Measurements from ENCODE around the gene PRDM13. TPM values are rescaled to one million over a fixed set of nuclear protein-coding genes. Genes with fewer than 3 reads are reported as not detected.

Gene PRDM13
- total RNA-seq, 1 donor from 2014 or later: not detected

- H3K27me3 Mint-ChIP-seq (ENCODE audit: insufficient read depth, low read depth): peaks cover 5% of the 10 kb centered on the region
Measured at GRCh38 chr6:99575544-99576227, 30.9 kb upstream of the PRDM13 start.

GRCh38 chr6:99579781-99580180, 26.9 kb upstream of the PRDM13 start:
- H3K27me3 ChIP-seq: peaks cover 100% of the 10 kb centered on the region

More at GRCh38 chr6:99575544-99576227, 30.9 kb upstream of the PRDM13 start:
- TF ChIP-seq EZH2phosphoT487 (IDR thresholded peaks at IDR 0.05): no peak
- no peak for TF ChIP-seq EZH2 (IDR thresholded peaks at IDR 0.05)
- TF ChIP-seq CTCF (IDR thresholded peaks at IDR 0.05): no peak
- Histone ChIP-seq H3F3A (ENCODE audit: low read depth) (no peaks in the 10 kb centered on the region), H3K27ac (no peak overlapping the region), H3K4me1 (no peaks in the 10 kb centered on the region), H4K20me1 (ENCODE audit: low read depth) (no peaks in the 10 kb centered on the region), H3K36me3 (no peaks in the 10 kb centered on the region), H3K79me2 (ENCODE audit: low read depth) (no peaks in the 10 kb centered on the region), H3K9me3 (ENCODE audit: low read depth) (no peaks in the 10 kb centered on the region), H3K4me3 (no peak overlapping the region), H3K9ac (no peak overlapping the region), H3K27me3 (peaks cover 83% of the 10 kb centered on the region), H2AFZ (replicated peaks) (no peak overlapping the region), H3K4me2 (no peak overlapping the region)
- no peaks in the 10 kb centered on the region for H3K36me3 Mint-ChIP-seq
- H3K4me3 Mint-ChIP-seq: no peak overlapping the region
- H3K4me1 Mint-ChIP-seq: no peaks in the 10 kb centered on the region
- no peak overlapping the region for H3K27ac Mint-ChIP-seq
- no peaks in the 10 kb centered on the region for H3K9me3 Mint-ChIP-seq
- no peak for DNase-seq (ENCODE audit: low spot score)

GRCh38 chr6:99587792-99588191, 18.8 kb upstream of the PRDM13 start:
- Histone ChIP-seq H3K27ac (no peak overlapping the region), H3K36me3 (no peaks in the 10 kb centered on the region), H3K9ac (no peak overlapping the region), H3K4me3 (no peak overlapping the region), H3K27me3 (peaks cover 94% of the 10 kb centered on the region), H3K79me2 (ENCODE audit: low read depth) (no peaks in the 10 kb centered on the region), H3K4me2 (no peak overlapping the region), H4K20me1 (ENCODE audit: low read depth) (peaks cover 45% of the 10 kb centered on the region), H2AFZ (replicated peaks) (no peak overlapping the region), H3K9me3 (ENCODE audit: low read depth) (no peaks in the 10 kb centered on the region), H3F3A (ENCODE audit: low read depth) (peaks cover 13% of the 10 kb centered on the region), H3K4me1 (peaks cover 3% of the 10 kb centered on the region)
- no peak overlapping the region for H3K27ac Mint-ChIP-seq
- H3K27me3 Mint-ChIP-seq (ENCODE audit: insufficient read depth, low read depth): peaks cover 73% of the 10 kb centered on the region
- no peaks in the 10 kb centered on the region for H3K9me3 Mint-ChIP-seq
- no peak for DNase-seq (ENCODE audit: low spot score)
- H3K36me3 Mint-ChIP-seq: no peaks in the 10 kb centered on the region
- H3K4me3 Mint-ChIP-seq: no peak overlapping the region
- no peak for TF ChIP-seq EZH2 (IDR thresholded peaks at IDR 0.05)
- TF ChIP-seq EZH2phosphoT487 (IDR thresholded peaks at IDR 0.05): no peak
- no peak for TF ChIP-seq CTCF (IDR thresholded peaks at IDR 0.05)
- H3K4me1 Mint-ChIP-seq: peaks cover 16% of the 10 kb centered on the region

More at GRCh38 chr6:99579781-99580180, 26.9 kb upstream of the PRDM13 start:
- Mint-ChIP-seq H3K4me1 (no peaks in the 10 kb centered on the region), H3K27ac (no peak overlapping the region), H3K36me3 (no peaks in the 10 kb centered on the region), H3K9me3 (no peaks in the 10 kb centered on the region), H3K4me3 (no peak overlapping the region), H3K27me3 (ENCODE audit: insufficient read depth, low read depth) (peaks cover 19% of the 10 kb centered on the region)
- no peaks in the 10 kb centered on the region for H4K20me1 ChIP-seq (ENCODE audit: low read depth)
- no peak overlapping the region for H3K4me3 ChIP-seq
- H2AFZ ChIP-seq (replicated peaks): no peak overlapping the region
- TF ChIP-seq CTCF (IDR thresholded peaks at IDR 0.05): no peak
- no peak overlapping the region for H3K27ac ChIP-seq
- DNase-seq (ENCODE audit: low spot score): no peak
- no peaks in the 10 kb centered on the region for H3K4me1 ChIP-seq
- H3F3A ChIP-seq (ENCODE audit: low read depth): no peaks in the 10 kb centered on the region
- no peaks in the 10 kb centered on the region for H3K9me3 ChIP-seq (ENCODE audit: low read depth)
- H3K79me2 ChIP-seq (ENCODE audit: low read depth): no peaks in the 10 kb centered on the region
- H3K4me2 ChIP-seq: no peak overlapping the region
- H3K36me3 ChIP-seq: no peaks in the 10 kb centered on the region
- H3K9ac ChIP-seq: no peak overlapping the region
